Measurements from ENCODE around the gene TRAK2. TPM values are rescaled to one million over a fixed set of nuclear protein-coding genes. Genes with fewer than 3 reads are reported as not detected.

TRAK2 gene
- total RNA-seq, 1 experiment from 2014 or later: 15.2 TPM

GRCh38 chr2:201413552-201413951 lies 37.7 kb downstream of the TRAK2 start:
- Histone ChIP-seq H2AFZ (ENCODE audit: low read depth, low read length, poor library complexity, severe bottlenecking) (no peak overlapping the region), H3K4me2 (ENCODE audit: low read length) (no peak overlapping the region), H3K4me3 (replicated peaks in 1 of 2; ENCODE audit: low read depth in 1 of 2, low read length in 2 of 2) (no peak overlapping the region), H4K20me1 (ENCODE audit: insufficient read depth) (no peaks in the 10 kb centered on the region), H3K27ac (ENCODE audit: low read depth, low read length) (no peak overlapping the region), H3K9me2 (ENCODE audit: insufficient read depth) (0 out of 2 replicates have a peak, but pooled peaks cover 3% of the 10 kb centered on the region), H3K9ac (ENCODE audit: low read length) (no peak overlapping the region), H3K4me1 (ENCODE audit: control insufficient read depth in 1 of 2, insufficient read depth in 2 of 2, low read length in 2 of 2) (peaks cover 0 to 12% of the 10 kb centered on the region in 2 experiments; a peak in 1 of 4 replicates), H3K27me3 (ENCODE audit: insufficient read depth, low read length) (no peaks in the 10 kb centered on the region), H3K79me2 (ENCODE audit: insufficient read depth, low read length) (no peaks in the 10 kb centered on the region), H3K36me3 (ENCODE audit: control insufficient read depth in 1 of 2, insufficient read depth in 2 of 2, low read length in 2 of 2) (no peaks in the 10 kb centered on the region), H3K9me3 (ENCODE audit: control insufficient read depth in 1 of 2, insufficient read depth in 1 of 2, low read depth in 1 of 2, low read length in 2 of 2) (no peaks in the 10 kb centered on the region)
- POLR2A ChIA-PET: no interaction called here
- intact Hi-C loops (cut with micrococcal nuclease): no loop called here
- DNase-seq (ENCODE audit: low read depth, low spot score) (no peak), ATAC-seq (no peak)
- RAD21 ChIA-PET (ENCODE audit: low non-redundant PET in 1 of 2, low total read pairs in 2 of 2, uncharacterized antibody in 2 of 2, unreplicated experiment in 2 of 2): no interaction called here
- CTCF ChIA-PET: interaction anchor here (1.3 kb wide), 1 partner anchor 27 kb away, joined by 3 read pairs; no protein-coding TSS in a partner anchor
- BruUV-seq (replicated peaks): no TSS peak
- TF ChIP-seq EZH2phosphoT487 (IDR thresholded peaks at IDR 0.05; ENCODE audit: borderline replicate concordance) (no peak), REST (IDR thresholded peaks at IDR 0.05; ENCODE audit: low read depth) (no peak), YY1 (IDR thresholded peaks at IDR 0.05; ENCODE audit: extremely low read depth, insufficient replicate concordance, low read depth, low read length) (no peak), ATF3 (IDR thresholded peaks at IDR 0.05) (no peak), SRF (IDR thresholded peaks at IDR 0.05; ENCODE audit: low read depth) (no peak), CEBPB (IDR thresholded peaks at IDR 0.05; ENCODE audit: low read depth) (no peak), SP1 (IDR thresholded peaks at IDR 0.05; ENCODE audit: low read depth) (no peak), CTCF (IDR thresholded peaks at IDR 0.05 in 2 of 3, conservative IDR thresholded peaks at IDR 0.05 in 1 of 3; ENCODE audit: borderline replicate concordance in 1 of 3, insufficient read depth in 1 of 3, low read depth in 2 of 3, low read length in 2 of 3) (no peak), POLR2A (IDR thresholded peaks at IDR 0.05; ENCODE audit: borderline replicate concordance, extremely low read depth, insufficient read depth, insufficient read length) (no peak), EGR1 (IDR thresholded peaks at IDR 0.05; ENCODE audit: low read depth) (no peak), JUND (IDR thresholded peaks at IDR 0.05) (no peak), CBX3 (IDR thresholded peaks at IDR 0.05; ENCODE audit: low read depth) (no peak), EZH2 (IDR thresholded peaks at IDR 0.05) (no peak), ZNF274 (IDR thresholded peaks at IDR 0.05; ENCODE audit: low read depth, low read length) (no peak), MAX (IDR thresholded peaks at IDR 0.05) (no peak), ELF1 (IDR thresholded peaks at IDR 0.05; ENCODE audit: borderline replicate concordance, low read depth) (no peak), FOSL1 (IDR thresholded peaks at IDR 0.05; ENCODE audit: low read depth) (no peak)
